GM19351 (cell line): Measurements from ENCODE around the gene SPTLC1.

ENCODE experiments used
- ATAC-seq: cut with Tn5 transposase; IDR thresholded peaks from one replicate; pipeline ENCODE4 v1.9.1; 2021; ENCODE audit warnings: mild to moderate bottlenecking, moderate library complexity; ENCODE audit not compliant: unreplicated experiment

SPTLC1 gene

GRCh38 chr9:91992461-91993041 lies 122.7 kb downstream of the SPTLC1 start:
- ATAC-seq = no peak

- ATAC-seq = no peak
Measured at GRCh38 chr9:91991721-91992341, 123.4 kb downstream of the SPTLC1 start.

- no peak for ATAC-seq
Measured at GRCh38 chr9:91986248-91986647, 129.0 kb downstream of the SPTLC1 start.

- no peak for ATAC-seq
Measured at GRCh38 chr9:91985692-91986091, 129.5 kb downstream of the SPTLC1 start.
